Embryonic facial prominence (tissue), 1 donor: ENCODE measurements around the gene DCANP1.

ENCODE experiments used
- DNase-seq: peaks from one replicate; pipeline ENCODE4 v3.0.0-alpha.2; 2016; ENCODE audit errors: extremely low spot score

Gene DCANP1

DNA sequence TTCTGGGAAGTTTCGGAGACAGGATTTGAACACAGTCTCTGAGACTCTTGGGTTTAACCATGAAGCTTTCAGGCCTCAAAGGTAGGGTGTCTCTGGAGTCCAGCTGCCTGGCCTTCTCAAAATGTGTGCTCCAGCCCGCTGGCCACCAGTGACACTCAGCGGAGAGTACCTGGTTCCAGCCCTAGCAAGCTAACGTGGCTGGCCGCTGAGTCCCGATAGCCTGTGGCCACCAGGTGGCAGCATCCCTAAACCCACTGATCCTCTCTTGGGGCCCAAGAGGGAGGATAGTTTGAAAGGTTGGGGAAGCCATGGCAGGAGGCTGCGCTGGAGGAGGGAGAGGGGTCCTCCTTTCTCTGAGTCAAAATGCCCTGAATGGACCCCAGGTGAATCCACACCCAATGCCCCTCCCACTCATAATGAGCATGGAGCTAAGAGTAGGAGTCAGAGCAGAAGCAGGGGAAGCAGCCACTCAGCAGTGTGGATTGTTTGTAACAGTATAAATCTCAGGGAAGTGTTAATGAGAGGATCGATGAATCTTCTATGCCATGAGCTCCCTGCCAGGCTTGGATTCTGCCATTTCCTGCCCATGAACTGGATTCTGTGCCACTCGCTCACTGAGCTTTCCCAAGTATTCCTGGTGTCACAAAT, 10.4 kb upstream of the DCANP1 start:
- DNase-seq, result no peak

DNA sequence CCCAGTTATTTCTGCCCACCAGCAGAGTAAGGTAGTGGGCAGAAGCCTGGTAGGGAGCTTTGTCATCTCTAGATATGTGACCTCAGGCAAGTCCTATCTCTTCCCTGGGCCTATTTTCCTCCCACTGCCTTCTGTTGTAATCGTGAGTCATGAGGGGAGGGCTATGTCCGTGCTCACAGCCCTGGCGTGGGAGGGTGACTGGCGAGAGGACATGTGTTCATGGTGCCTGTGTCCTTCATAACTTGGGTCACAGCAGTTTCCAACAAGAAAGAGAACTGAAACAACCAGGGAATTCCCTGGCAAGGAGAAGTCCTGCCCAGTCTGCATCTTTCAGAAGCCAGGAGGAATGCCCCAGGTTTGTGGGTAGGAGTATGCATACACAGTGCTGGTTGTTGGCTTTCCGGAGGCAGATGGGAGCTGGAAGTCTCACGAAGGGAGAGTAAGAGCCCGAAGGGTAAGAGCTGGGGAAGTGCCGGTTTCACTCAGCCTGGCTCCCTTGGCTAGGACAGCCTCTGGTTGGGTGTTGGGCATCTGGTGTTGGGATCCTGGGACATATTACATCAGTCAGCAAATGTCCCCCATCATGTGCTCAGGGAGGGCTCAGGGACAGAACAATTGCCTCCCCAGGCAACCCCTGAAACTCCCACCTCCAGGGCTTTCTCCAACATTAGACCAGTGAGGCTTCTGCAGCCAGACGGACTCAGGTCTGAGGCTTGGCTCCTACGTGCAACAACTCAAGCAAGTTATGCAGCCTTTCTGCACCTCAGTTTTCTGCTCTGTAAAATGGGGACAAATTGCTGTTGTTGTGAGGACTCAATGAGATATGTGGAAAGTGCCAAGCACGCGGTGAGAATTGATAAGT, 9.3 kb upstream of the DCANP1 start:
- DNase-seq, result no peak

DNA sequence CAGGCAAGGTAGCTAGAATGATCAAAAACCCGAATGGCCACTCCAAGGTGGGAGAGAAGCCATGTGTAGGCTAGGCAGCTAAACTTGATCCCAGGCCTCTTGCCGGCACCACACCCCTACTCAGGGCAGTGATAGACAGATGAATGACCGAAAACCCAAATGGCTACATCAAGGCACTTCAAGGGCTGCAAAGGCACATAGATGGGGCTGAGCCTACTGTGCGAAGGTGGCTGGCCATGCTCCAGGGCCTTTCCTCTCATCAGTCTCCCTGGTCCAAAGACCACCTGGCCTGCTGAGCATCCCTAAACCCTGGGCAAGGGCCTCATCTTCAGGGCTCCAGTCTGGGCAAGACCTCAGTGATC, 8.7 kb upstream of the DCANP1 start:
- DNase-seq, result no peak

DNA sequence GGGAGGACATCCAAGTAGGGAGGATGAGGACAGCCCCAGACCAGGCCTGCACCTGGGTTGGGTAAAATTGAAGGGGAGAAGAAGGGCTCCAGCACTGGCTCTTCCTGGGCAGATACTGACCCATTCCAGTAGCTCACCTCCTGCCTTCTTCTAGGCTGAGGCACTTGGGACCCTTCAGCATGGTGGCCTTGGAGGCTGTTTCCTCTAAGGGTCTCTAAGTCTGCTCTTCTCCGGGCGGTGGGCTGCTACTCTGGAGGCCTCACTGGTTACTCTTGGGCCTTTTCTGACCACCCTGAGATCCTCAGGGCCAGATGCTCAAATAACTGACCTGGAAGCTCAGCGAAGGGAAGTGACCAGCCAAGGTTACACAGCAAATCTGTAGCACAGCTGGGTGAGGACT, 7.8 kb upstream of the DCANP1 start:
- DNase-seq, result no peak

DNA sequence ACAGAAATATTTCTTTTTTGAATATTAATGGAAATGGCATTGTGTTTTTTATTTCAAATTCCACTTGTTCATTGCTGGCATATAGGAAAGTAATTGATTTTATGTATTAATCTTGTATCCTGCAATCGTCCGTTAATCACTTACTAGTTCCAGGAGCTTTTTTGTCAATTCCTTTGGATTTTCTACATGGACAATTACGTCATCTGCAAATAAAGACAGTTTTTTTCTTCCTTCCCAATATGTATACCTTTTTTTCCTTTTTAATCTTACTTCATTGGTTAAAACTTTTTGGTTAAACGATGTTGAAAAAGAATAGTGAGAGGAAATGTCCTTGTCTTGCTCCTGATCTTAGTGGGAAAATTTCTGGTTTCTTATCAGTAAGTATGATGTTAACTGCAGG, 6.5 kb upstream of the DCANP1 start:
- DNase-seq, result no peak

DNA sequence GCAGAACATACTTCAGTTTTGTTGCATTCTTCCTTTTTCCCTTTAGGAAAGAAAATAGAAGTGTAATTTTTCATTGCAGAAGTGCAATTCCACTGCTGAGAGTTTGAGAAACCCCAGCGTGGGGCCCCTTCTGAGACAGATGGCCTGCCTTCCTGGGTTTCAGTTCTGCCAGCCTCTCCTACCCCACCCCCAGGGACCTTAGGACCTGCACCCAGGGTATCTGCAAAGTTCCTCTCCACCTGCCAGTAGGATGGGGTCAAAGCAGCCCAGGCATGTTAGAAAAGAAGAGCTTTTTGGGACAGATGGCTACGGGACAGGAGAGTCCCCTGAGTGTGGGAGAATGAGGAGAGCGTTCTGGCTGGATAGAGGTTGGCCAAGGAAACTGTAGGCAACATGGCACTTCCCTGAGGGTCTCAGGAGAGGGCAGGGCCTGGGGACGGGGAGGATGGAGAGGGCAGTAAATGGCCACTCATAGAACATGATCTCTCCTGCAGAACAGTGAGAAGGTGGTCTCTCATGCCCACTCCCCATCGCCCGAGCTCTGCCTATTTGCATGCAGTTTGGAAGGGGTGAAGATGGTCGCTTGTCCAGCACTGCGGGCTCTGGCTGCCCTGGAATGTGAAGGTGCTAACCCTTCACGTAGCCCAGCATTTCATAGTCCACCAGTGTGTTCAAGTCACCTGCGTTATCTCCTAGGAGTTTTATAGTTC, 5.3 kb upstream of the DCANP1 start, which contains the start of gene TIFAB:
Gene TIFAB (minus strand): TSS at position 31 of the 710 bp plus-strand sequence. CDS start 2,412 bp downstream, outside the sequence.
- no peak for DNase-seq

DNA sequence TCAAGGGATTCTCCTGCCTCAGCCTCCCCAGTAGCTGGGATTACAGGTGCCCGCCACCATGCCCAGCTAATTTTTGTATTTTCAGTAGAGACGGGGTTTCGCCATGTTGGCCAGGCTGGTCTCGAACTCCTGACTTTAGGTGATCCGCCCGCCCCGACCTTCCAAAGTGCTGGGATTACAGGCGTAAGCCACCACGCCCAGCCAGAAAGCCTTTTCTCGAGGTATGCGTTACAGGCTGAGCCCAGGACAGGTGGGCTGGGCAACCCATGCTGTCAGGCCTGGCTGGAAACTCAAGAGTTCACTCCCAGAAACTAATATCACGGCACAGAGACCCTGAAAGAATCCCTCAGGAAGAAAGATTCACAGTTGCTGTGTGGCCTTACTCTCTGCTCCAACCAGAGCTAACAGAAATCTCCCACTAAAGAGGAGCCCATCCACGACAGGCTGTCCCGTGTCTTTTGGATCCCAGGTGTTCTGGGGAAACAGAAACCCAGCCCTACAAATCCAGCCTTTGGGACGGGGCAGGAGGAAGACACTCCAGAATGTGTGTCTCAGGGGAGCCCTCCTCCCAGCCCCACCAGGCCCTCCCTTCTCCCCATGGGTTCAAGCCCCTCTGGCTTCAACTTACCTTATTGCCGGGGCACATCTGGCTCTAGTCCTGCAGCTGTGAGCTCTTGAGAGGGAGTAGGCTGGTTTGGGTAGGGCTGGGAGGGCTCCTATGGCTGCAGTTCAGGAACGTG, 4.6 kb upstream of the DCANP1 start:
- no peak for DNase-seq

DNA sequence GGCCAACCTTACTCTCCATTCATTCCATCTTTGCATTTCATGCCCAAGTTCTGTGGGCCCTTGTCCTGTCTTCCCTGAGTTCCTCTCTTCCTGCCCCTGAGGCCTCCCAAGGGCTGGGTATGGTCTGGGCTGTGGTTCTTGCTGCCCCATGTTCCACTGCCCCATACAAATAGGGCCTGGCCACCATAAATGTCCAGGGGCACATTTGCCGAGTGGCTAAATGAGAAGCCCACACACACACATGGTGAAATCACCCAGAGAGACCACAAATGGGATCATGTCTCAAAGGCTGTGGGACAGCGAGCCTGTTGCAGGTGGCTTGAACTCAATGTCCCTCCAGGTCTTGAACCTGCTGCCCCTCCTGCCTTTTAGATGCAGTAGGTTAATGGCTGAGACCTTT, 3.8 kb upstream of the DCANP1 start:
- no peak for DNase-seq

DNA sequence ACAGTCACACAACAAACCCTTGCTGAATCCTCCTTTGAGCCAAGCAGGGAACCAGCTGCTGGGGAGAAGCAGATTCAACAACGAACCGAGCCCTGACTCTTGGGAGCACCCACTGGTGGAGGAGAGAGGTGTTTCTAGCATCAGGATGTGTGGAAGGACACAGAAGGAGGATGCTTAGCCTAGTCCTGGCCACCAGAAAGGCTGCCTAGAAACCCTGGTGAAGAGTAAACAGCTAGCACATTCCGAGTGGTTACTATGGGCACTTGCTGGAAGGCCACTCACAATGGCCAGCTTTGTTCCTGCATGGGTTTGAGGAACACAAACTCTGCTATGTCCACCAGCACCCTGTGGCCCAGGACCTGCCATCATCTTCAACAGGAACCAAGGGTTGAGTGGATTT, 3.2 kb upstream of the DCANP1 start:
- DNase-seq, result no peak

DNA sequence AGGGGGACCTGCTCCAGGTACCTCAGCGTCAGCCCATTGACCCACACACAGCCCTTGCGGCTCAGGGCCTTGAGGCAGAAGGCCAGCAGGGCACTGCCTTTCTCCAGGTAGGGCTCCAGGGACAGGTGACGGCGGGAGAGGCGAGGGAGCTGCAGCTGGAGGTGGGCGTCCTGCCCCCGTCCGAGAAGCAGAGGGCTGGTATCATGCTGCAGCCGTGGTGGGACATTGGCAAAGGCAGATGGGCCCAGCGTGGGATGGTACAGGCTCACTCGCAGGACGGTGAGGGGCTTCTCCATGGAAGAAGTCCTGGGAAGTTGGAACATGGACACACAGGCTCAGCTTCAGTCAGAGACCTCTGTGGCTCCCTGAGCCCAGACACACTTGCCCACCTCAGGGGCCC, 2.5 kb upstream of the DCANP1 start:
- DNase-seq, result no peak

DNA sequence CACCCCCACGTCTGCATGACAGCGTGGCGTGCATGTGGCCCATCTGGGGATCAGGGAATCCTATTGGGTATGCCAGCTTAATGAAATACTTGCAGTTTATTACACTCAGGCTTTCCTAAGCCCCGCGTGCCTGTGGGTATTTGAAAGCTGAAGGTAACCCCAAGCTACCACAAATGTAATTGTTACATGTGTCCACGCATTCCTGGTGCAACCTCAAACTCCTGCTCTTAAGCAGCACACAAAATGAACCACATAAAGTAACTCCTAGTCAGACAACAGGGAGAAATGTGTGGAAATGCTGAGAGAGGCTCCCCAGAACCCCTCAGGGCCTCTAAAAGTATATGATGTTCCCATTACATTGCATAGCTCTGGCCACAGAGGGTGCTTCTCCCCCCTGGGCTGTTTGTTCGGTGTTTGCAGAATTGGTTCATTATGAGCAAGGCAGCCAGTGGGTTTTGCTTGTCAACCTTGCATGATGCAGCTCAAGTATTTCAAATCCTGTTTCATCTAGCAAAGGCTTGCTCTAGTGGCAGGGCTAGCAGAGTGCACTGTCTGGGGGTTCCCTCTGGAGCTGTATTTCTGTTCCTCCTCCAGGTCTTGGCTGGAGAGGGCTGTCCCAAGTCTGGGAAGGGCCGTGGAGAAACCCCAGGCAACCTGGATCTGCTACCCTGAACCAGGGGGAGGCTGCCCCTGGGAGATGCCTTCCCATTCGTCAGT, 1.8 kb upstream of the DCANP1 start:
- DNase-seq, result no peak

DNA sequence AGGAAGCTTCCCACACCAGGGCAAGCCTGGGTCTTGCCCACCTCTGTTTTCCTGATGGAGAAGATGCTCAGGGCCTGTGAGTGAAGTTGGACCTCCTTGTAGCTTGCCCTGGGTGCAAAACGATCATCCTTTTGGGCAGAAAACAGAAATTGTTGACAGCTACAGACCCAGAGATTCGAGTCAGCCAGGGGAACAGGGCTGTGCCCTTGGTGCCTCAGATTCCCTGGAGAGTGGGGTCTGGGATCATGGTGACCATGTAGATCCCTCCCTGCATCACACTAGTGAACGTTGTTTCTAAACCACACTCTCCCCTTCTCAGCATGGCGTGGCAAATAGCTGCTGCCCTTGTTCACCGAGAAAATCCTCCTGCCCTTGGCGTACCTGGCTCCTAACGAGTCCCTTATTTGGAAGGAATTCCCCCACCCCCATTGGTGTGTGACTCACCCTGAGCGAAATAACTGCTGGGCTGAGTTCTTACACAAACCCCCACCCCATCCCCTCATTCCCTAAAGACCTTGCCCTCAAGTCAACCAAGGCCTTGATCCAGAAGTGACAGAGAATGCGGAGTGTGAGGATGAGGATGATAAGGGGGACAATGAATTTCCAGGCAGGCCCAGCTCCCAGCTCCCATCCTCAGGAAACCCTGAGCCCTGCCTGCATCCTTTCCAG, 1.1 kb upstream of the DCANP1 start:
- DNase-seq, result no peak

DNA sequence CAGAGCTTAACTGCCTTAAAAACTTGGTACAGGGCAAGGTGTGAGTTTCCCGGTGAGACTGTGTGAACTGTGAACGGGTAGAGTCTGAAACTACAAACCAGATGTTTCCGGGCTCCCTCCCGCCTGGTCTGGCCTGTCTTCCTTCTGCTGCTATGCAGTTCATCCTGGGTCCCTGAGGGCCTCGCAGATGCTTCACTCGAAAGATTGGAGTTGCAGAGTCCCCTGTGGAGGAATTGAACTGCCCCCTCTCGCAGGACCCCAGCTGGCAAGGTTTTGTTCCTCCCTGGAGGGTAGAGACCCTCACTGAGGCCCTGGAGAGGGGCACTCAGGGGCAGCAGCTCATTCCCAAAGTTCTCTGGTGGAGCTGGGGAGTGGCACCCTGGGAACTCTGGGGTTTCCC, 533 bp downstream of the DCANP1 start:
- no peak for DNase-seq

DNA sequence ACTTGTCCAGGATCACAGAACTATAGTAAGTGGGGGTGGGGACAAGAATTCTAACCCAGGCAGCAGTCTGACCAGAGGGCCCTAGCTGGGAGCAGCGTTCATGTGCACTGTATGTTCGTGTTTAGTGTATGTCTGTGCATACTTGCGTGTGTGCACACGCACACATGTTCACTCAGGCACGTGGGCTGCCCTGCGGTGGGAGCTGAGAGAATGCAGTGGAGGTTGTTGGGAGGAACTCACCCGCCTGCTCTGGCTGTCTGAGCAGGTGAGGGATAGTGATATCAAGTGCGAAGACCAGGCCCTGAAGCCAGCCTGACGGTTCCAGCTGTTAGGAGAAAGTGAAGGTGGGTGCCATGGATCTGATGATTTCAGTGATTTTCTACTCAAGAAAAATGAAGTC, 942 bp downstream of the DCANP1 start:
- DNase-seq, result no peak

DNA sequence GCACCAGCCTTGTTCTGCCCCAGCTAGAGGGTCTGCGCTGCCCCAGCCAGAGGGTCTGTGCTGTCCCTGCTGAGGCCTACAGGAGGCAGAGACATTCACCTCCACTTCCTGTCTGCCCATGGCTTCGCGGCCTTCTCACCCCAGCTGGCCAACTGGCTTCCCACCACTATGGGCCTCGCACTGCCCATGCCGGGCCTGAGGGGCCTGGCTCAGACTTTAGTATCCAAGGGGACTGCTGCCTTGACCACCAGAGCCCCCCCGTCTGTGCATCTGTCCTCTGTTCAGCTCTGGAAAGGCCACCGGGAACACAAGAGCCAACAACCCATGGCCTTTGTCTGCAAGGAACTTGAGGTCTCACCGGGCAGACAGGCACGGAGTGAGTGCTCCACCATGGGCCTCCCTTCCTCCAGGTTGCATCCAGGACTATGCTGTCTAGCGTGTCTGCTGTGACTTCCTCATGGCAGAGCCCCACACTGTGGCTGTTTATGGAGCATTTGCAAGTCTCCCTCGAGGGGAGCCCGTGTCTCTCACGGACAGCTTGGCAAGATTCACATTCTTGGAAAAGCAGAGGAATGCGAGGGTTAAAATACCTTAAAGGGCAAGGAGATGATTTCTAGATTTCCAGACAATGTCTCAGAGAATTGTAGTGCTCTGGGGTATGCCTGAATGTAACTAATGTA, 1.7 kb downstream of the DCANP1 start:
- no peak for DNase-seq

DNA sequence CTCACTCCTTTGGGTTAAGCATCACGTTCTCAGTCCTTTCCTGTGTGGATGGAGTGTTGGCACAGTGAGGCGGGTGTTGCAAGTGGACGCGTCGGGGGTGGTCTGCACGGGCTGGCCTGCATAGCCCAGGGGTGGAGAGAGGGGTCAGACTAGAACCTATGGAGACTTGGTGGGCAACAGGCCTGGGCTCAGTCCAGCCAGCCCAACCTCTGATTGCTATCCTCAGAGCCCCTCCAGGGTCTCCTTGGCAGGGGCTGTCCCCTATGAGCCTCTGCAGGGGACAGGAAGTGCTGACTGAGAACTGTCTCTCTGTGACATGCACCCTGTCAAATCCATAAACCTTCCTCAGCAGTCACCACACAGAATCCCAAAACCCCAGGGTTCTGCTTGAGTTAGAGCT, 2.3 kb downstream of the DCANP1 start:
- no peak for DNase-seq

DNA sequence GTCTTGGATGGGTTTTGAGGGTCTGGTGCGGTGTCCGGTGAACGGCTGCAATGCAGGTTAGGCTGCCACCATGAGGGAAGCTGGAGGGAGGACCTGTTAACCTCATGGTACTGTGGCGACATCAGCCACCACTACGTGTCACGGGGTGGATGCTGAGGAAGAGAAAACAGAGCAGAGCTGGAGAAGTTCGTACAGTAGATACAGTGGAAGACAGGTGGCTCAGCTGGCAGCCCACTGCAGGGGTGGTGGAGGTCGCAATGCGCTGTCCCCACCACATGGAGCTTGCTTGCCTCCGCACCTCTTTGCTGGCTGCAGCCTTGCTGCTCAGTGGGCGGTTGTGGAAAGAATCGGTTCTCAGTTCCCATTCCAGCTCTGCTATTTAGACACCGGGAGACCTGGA, 2.8 kb downstream of the DCANP1 start:
- DNase-seq, result no peak

DNA sequence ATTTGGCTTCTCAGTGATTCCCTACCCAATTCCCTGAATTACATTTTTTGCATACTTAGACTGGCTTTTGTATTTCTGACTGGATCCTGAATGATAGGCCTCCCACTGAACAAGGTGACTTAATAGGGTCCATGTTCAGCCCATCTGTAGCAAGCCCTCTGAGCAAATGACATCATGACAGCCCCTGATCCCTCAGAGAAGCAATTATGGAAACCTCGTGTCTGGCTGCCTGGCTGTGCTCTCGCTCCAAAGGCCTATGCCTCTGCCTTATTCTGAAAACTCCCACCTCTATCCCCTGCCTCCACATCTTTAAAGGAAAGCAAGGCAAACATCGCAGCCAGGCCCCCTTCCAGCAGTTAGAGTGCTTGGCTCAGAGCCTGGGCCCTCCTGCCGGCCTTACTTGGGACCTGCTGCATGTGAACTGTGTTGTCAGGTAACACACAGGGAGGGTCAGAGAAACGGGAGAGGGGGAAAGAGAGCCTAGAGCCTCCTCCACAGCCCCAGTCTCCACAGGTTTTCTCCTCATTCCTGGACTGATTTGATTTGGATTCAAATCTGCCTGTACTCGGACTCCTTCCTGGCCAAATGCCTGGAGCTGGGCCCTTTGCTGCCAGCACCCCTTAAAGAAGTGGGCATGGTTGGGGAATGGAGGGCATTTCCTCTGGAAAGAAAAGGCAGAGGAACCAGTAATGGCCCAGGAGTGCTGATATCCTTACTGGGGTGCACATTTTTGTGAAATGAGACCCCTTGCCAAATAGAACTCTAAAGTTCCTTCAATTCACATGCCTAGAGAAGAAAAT, 3.8 kb downstream of the DCANP1 start:
- peak; percentile 50 for DNase-seq

DNA sequence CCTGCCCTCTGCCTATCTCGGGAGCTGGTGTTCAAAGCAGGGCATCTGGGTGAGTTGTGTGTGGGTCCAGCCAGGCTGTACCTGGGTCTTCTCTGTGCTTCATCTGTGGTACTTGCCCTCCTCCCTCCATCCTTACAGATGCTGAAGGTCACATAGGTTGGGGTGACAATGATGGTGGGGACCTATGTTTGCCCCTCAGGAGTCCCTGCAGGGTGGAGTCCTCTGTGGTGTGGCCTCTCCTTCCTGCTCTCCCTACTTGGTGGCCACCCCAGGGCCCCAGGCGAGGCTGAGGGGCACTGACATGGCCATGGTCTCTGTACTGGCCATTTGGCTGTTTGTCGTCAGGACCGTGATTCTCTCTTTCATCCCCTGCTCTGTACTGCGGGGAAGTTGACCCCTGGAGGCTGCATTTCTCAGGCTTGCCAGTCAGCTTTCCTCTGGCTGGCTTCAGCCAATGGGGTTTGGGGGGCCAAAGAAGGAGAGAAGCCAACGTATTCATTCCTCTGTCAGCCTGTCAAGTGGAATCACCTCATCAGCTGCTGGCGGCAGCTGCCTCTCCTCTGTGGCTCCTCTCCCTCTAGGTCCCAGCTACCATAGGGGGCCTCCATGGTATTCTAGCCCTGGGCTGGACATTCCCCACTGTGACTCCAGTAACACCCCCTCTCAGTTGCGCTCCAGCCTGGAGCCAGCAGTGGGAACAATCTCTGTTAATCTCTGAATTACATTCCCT, 4.6 kb downstream of the DCANP1 start:
- DNase-seq, result no peak
